ENCODE data around the gene MED16. TPM values are rescaled to one million over a fixed set of nuclear protein-coding genes. Genes with fewer than 3 reads are reported as not detected.
A peak's percentile ranks its signal among the peaks of the same experiment; 100 is the strongest.

Gene MED16
- total and polyA plus RNA-seq, 2 experiments from 2014 or later: 26.6 to 66.5 TPM

- Histone ChIP-seq H3K27me3 (replicated peaks; ENCODE audit: insufficient read depth) (peaks cover 26% of the 10 kb centered on the region), H3K4me1 (ENCODE audit: insufficient read depth) (0 out of 2 replicates have a peak, but pooled peaks cover 2% of the 10 kb centered on the region), H3K9me3 (ENCODE audit: low read depth) (no peaks in the 10 kb centered on the region), H2AFZ (no peak overlapping the region), H3F3A (ENCODE audit: insufficient read depth) (peaks cover 10% of the 10 kb centered on the region; the same call in 1 of the 2 replicates), H3K36me3 (ENCODE audit: low read depth) (no peaks in the 10 kb centered on the region), H3K4me2 (ENCODE audit: unreplicated experiment) (no peak overlapping the region), H4K20me1 (ENCODE audit: insufficient read depth) (no peaks in the 10 kb centered on the region), H3K79me2 (ENCODE audit: insufficient read depth) (peaks cover 6% of the 10 kb centered on the region), H3K27ac (no peak overlapping the region), H3K4me3 (no peak overlapping the region), H3K9me2 (ENCODE audit: insufficient read depth) (no peaks in the 10 kb centered on the region), H3K9ac (no peak overlapping the region)
- DNase-seq: no peak
- in situ Hi-C loops (cut with MboI): no loop called here
- WGBS, 2 experiments (ENCODE audit: low coverage in 1 of 2, low lambda C conversion rate in 2 of 2, missing lambda C conversion rate in 2 of 2): 3% methylated on average over 25 to 57 of the region's 58 CpGs
- TF ChIP-seq EZH2 (IDR thresholded peaks at IDR 0.05; ENCODE audit: insufficient read depth, poor library complexity, severe bottlenecking) (no peak), EZH2phosphoT487 (IDR thresholded peaks at IDR 0.05; ENCODE audit: insufficient read depth, low read depth) (no peak)
Measured at GRCh38 chr19:918481-919198, 25.7 kb upstream of the MED16 start.

- WGBS, 2 experiments (ENCODE audit: low coverage in 1 of 2, low lambda C conversion rate in 2 of 2, missing lambda C conversion rate in 2 of 2): 0 to 1% methylated on average over 9 to 12 of the region's 12 CpGs
- TF ChIP-seq EZH2phosphoT487 (IDR thresholded peaks at IDR 0.05; ENCODE audit: insufficient read depth, low read depth) (0 out of 2 replicates have a peak, but pooled peaks have one; percentile 65), EZH2 (IDR thresholded peaks at IDR 0.05; ENCODE audit: insufficient read depth, poor library complexity, severe bottlenecking) (peak; percentile 87)
- H3K27ac ChIP-seq: no peak overlapping the region
- H3K36me3 ChIP-seq (ENCODE audit: low read depth): no peaks in the 10 kb centered on the region
- peaks cover 10% of the 10 kb centered on the region; the same call in 1 of the 2 replicates for H3F3A ChIP-seq (ENCODE audit: insufficient read depth)
- no peak overlapping the region for H3K4me2 ChIP-seq (ENCODE audit: unreplicated experiment)
- H3K27me3 ChIP-seq (replicated peaks; ENCODE audit: insufficient read depth): peaks cover 26% of the 10 kb centered on the region
- in situ Hi-C loops (cut with MboI): no loop called here
- H2AFZ ChIP-seq: no peak overlapping the region
- no peaks in the 10 kb centered on the region for H3K9me3 ChIP-seq (ENCODE audit: low read depth)
- peaks cover 12% of the 10 kb centered on the region for H3K79me2 ChIP-seq (ENCODE audit: insufficient read depth)
- H3K4me1 ChIP-seq (ENCODE audit: insufficient read depth): 0 out of 2 replicates have a peak, but pooled peaks cover 3% of the 10 kb centered on the region
- H3K9ac ChIP-seq: no peak overlapping the region
- DNase-seq: no peak
- no peaks in the 10 kb centered on the region for H4K20me1 ChIP-seq (ENCODE audit: insufficient read depth)
- no peak overlapping the region for H3K4me3 ChIP-seq
- H3K9me2 ChIP-seq (ENCODE audit: insufficient read depth): no peaks in the 10 kb centered on the region
Measured at GRCh38 chr19:918152-918437, 25.1 kb upstream of the MED16 start.

GRCh38 chr19:917323-918151, 24.6 kb upstream of the MED16 start, which contains the start of gene KISS1R:
Gene KISS1R, plus strand, starts transcription at chr19:917333. Its CDS starts 170 bp downstream, at chr19:917503.
- H4K20me1 ChIP-seq (ENCODE audit: insufficient read depth): no peaks in the 10 kb centered on the region
- in situ Hi-C loops (cut with MboI): no loop called here
- 0 out of 2 replicates have a peak within 1 kb of the TSS, but pooled peaks have one; percentile 18 for H3K4me3 ChIP-seq

GRCh38 chr19:916645-917322, 23.8 kb upstream of the MED16 start:
- 25 to 49% methylated on average over 11 to 35 of the region's 35 CpGs for WGBS, 2 experiments (ENCODE audit: low coverage in 1 of 2, low lambda C conversion rate in 2 of 2, missing lambda C conversion rate in 2 of 2)

More at GRCh38 chr19:917323-918151, 24.6 kb upstream of the MED16 start, which contains the start of gene KISS1R:
- Histone ChIP-seq H3K27ac (no peak within 1 kb of the TSS), H3K9me2 (ENCODE audit: insufficient read depth) (no peaks in the 10 kb centered on the region), H3K9ac (no peak within 1 kb of the TSS), H3K9me3 (ENCODE audit: low read depth) (no peaks in the 10 kb centered on the region), H3K4me1 (ENCODE audit: insufficient read depth) (0 out of 2 replicates have a peak, but pooled peaks cover 3% of the 10 kb centered on the region), H3F3A (ENCODE audit: insufficient read depth) (peaks cover 10% of the 10 kb centered on the region; the same call in 1 of the 2 replicates), H3K36me3 (ENCODE audit: low read depth) (no peaks in the 10 kb centered on the region), H3K79me2 (ENCODE audit: insufficient read depth) (peaks cover 15% of the 10 kb centered on the region), H2AFZ (no peak within 1 kb of the TSS), H3K4me2 (ENCODE audit: unreplicated experiment) (no peak within 1 kb of the TSS), H3K27me3 (replicated peaks; ENCODE audit: insufficient read depth) (peaks cover 26% of the 10 kb centered on the region)
- no peak for TF ChIP-seq EZH2 (IDR thresholded peaks at IDR 0.05; ENCODE audit: insufficient read depth, poor library complexity, severe bottlenecking)
- no peak for TF ChIP-seq EZH2phosphoT487 (IDR thresholded peaks at IDR 0.05; ENCODE audit: insufficient read depth, low read depth)
- DNase-seq: peak; percentile 54
- 2 to 4% methylated on average over 61 to 67 of the region's 87 CpGs for WGBS, 2 experiments (ENCODE audit: low coverage in 1 of 2, low lambda C conversion rate in 2 of 2, missing lambda C conversion rate in 2 of 2)

More at GRCh38 chr19:916645-917322, 23.8 kb upstream of the MED16 start:
- Histone ChIP-seq H3K9me3 (ENCODE audit: low read depth) (no peaks in the 10 kb centered on the region), H3K27me3 (replicated peaks; ENCODE audit: insufficient read depth) (peaks cover 26% of the 10 kb centered on the region), H3K36me3 (ENCODE audit: low read depth) (no peaks in the 10 kb centered on the region), H4K20me1 (ENCODE audit: insufficient read depth) (no peaks in the 10 kb centered on the region), H3K4me1 (ENCODE audit: insufficient read depth) (0 out of 2 replicates have a peak, but pooled peaks cover 3% of the 10 kb centered on the region), H3K9me2 (ENCODE audit: insufficient read depth) (no peaks in the 10 kb centered on the region), H3K4me3 (no peak overlapping the region), H2AFZ (no peak overlapping the region), H3F3A (ENCODE audit: insufficient read depth) (peaks cover 10% of the 10 kb centered on the region; the same call in 1 of the 2 replicates), H3K27ac (no peak overlapping the region), H3K9ac (no peak overlapping the region), H3K79me2 (ENCODE audit: insufficient read depth) (peaks cover 19% of the 10 kb centered on the region), H3K4me2 (ENCODE audit: unreplicated experiment) (no peak overlapping the region)
- no peak for DNase-seq
- TF ChIP-seq EZH2phosphoT487 (IDR thresholded peaks at IDR 0.05; ENCODE audit: insufficient read depth, low read depth): no peak
- TF ChIP-seq EZH2 (IDR thresholded peaks at IDR 0.05; ENCODE audit: insufficient read depth, poor library complexity, severe bottlenecking): no peak
- in situ Hi-C loops (cut with MboI): no loop called here
